Forelimb muscle (tissue), 1 donor: Measurements from ENCODE around the gene TRHDE. TPM values are rescaled to one million over a fixed set of nuclear protein-coding genes. Genes with fewer than 3 reads are reported as not detected.

ENCODE experiments used
- DNase-seq: peaks from one replicate; pipeline ENCODE4 v3.0.0-alpha.2; 2013; ENCODE audit warnings: low read depth
- polyA plus RNA-seq: library from polyadenylated mRNA; unstranded; fragments of 120-200 nt; gene quantifications from one replicate; pipeline ENCODE4 v1.2.1, GENCODE V29; 2013; ENCODE audit not compliant: insufficient read length

The TRHDE gene
- polyA plus RNA-seq, 1 donor, result 0.40 TPM

DNA sequence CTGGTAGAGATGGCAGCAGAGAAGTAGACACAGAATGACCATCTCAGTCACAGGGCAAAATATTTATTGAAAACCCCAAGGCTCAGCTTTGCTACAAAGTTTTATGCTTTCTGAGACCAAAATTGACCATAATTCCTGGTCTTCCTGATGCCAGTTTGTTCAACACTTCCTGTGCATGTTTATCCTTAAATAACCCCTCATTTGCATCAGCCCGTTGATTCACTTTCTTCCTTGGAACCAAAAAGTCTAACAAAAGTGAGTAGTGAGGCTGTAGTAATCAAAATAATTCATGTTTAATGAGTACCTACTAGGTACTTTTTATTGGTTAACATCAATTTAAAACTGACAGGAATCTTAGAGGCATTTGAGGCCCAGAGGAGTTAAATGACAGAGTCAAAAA is 51.7 kb downstream of the TRHDE start:
- no peak for DNase-seq

DNA sequence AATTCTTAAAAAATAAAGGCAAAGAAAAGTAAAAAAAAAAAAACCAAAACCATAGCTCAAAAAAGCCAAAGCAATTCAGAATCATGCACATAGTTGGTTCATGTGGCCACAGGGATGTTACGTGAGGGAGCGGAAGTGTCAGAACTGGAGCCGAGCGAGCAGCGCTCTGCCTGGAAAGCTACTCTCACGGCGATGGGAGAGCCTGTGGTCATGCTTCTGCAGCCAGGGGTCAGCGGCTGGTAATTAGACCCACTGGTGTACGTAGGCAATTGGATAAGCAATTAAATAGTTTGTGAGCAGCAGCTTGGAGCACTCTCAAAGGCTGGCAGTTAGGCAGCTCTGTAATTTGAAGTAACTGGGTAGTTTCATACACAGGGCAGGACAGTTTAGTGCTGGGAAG is 58.1 kb downstream of the TRHDE start:
- no peak for DNase-seq

DNA sequence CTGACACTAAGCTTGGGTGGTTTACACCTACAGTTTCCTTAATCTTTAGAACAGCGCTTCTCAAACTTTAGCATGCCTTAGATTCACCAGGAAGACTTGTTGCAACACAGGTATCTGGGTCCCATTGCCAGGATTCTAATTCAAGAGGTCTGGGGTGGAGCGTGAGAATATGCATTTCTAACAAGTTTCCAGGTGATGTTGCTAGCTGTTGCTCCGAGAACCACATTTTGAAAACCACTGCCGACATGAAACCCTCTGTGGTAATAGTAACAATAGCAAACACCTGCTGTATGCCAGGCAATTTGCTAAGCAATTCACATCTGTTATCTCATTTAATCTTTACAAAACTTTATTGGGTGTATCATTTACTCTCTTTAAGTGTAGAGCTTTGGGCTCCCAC is 58.6 kb downstream of the TRHDE start:
- DNase-seq, result no peak

DNA sequence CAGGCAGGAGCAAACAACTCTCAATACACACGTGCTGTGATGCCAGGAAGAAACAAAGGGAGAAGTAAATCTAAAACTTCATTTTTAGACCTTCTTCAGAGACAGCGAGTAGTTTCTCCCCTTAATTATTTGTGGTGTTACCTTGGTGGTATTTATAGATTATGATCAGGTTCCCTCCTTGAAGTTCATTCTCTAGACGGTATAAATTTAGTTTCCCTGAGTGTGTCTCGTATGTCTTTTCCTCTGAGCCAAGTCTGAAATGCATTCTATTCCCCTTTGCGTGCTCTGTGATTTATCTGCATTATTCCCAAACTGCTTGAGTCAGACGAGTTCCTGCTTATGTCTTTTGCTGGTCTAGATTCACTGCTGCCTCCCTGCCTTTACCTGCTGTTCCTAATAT is 65.2 kb downstream of the TRHDE start:
- DNase-seq, result no peak

DNA sequence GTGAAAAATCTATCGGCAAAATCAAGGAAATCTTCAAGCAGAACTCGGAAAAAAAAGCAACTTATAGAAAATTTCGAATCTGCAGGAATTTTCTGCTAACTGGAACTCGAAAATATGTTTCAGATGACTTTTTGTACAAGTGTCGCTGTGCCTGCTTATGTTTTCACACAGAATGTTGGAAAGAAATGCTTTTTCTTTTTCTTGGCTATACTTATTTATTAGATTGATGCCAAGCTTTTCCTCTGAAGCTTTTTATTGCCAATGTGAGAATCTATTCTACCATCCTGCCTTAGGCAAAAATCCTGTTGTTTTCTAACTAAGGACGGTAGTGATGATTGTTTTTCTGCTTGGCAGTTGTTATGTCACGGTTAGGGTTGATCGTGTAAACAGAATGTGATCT is 65.8 kb downstream of the TRHDE start:
- DNase-seq, result no peak

DNA sequence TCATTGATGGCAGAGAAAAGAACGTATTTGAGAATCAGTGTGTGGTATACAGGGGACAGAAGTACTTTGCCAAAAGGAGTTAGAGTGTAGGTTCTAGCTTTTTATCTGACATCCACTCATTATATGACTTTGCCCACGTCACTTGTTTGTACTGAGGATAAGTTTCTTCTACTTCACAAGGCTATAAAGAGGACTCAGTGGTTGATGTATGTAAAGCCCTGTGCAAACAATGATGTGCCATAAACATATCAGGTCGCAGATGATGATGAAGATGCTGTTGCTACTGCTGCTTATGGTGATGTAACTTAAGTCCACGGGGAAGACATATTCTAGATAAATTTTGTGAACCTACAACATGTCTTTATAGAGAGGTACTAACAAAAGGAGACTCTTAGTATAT is 66.3 kb downstream of the TRHDE start:
- DNase-seq, result no peak

DNA sequence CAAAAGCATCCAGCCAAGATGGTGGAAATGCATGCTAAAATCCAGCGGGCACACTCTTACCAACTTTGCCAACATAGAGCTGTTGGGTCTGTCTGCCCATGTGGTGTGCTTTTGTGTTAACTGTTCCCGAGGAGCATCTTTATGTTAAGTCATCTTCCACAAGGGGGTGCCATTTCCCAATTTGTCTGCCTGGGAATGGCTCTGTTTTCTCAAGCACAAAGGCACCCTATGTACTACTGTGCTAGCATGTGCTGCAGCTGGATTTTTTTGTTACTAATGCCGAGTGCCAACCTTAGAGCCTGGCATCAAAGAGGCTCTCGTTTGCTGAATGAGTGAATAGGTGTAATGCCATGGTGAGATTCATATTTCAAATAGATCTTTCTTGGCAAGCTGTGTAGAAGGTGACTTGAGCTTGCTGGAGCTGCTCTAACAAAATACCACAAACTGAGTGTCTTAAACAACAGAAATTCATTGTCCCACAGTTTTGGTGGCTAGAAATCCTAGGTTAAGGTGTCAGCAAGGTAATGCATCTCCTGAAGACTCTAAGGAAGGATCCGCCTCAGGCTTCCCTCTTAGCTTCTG is 74.3 kb downstream of the TRHDE start:
- peak; percentile 26 for DNase-seq

DNA sequence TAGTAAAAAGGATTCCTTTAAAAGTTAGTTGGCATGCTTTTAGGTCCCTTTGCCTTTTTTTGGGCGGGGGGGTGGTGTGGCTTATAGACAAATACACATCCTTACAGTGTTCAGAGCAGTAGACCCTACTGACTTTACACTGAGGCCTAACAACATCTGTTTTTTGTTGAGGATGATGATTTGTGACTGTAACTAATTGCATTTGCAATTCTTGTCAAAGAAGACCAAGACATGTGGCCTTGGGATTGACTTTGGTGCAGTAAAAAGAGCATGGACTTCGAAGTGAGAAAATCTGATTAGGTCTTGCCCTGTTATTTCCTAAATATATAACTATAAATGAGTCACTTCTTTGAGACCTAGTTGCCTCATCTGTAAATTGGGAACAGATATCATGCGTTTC is 77.3 kb downstream of the TRHDE start:
- no peak for DNase-seq

DNA sequence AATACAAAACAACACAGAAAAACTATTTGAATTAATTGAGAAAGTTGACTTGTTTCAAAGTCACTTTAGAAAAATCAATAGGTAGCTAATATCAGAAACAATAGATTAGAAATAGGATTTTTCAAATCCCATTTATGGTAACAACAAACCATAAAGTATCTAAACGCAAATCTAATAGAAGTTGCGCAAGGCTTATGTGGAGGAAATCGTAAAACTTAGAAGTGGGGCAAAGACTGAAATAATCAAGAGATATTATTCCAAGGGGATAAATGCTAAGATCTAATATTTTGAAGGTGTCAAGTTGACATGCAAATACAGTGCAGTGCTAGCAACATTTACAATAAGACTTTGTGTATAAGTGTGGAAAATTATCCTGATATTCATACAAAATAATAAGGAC is 87.2 kb downstream of the TRHDE start:
- no peak for DNase-seq

DNA sequence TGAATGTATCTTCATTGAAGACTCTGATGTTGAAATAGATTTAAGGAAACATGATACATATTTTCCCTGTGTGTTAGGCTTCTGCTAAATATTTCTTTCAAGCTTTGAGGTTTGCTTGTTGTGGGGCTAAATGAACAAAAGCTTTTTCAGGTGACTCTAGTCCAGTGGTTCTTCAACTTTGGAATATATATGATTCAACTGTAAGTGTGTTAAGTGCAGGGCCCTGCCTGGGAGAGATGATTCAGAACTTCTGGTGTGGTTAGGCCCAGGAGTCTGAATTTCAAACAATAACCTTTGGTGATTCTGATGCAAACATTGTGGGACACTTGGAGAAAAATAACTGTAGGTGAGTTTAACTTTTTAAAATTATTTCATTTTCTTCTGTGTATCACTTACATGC is 93.0 kb downstream of the TRHDE start:
- no peak for DNase-seq

DNA sequence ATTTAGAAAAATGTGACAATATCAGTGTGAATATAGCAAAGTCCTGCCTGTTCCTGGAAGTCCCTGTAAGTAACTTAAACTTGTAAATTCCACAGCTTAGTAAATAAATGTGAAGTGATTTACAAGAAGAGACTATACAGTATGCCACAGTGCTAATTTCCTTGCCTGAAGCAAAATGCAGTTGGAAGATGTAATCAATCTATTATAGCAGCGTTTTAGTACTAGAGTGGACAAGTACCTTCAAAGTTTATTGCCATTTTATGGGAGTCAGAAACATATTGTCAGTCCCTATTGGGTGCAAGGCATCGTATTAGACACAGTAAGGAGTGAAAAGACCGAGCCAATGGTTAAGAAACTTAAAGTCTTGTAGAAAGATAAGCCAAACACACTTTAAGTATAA is 94.1 kb downstream of the TRHDE start:
- no peak for DNase-seq

DNA sequence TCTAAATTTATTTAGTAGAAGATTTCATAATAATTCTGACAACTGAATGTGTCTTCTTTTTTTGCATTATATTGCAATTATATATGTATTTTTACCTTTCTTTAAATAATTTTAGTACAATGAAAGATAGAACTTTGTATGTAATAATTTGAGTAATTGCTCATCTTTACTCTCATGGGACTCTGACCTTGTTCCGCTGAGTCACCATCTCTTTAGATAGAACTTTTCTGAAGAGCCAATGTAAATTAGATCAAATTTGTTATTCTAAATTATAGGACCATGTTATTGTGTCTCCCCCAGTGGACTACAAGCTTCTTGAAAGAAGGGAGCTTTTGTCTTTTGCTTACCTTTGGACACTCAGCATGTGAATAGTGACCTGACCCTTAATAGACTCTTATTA is 96.1 kb downstream of the TRHDE start:
- DNase-seq, result no peak

DNA sequence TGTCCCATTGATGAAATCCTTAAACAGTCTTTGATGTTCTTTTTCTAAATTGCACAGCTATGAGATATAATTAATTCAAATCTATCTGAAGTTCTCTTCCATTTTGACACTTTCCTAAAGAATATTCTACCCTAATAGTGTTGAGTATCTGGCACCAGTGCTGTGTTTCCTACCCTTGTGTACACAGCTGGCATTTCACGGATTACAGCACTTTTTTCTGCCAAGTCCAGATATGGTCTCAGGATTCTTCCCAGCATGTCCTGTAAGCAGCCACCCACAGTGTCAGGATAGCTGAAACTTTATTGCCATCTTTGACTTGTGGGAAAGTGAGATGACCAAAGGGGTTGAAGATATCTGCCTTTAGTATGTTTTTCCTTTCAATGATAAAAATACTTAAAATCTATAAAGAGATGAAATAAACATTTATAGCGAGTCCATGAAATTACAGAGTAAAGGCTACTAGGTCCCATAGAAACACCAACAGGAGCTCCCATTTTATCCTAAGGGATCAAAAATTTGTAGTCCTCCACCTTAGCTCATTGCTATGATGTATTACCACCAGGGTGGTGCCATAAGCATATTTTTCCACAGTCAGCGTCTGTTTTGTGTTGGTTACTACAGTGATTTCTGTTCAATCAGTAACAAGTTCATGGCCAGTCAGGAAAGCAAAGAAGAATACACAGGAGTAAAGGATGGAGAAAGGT is 96.7 kb downstream of the TRHDE start:
- no peak for DNase-seq

DNA sequence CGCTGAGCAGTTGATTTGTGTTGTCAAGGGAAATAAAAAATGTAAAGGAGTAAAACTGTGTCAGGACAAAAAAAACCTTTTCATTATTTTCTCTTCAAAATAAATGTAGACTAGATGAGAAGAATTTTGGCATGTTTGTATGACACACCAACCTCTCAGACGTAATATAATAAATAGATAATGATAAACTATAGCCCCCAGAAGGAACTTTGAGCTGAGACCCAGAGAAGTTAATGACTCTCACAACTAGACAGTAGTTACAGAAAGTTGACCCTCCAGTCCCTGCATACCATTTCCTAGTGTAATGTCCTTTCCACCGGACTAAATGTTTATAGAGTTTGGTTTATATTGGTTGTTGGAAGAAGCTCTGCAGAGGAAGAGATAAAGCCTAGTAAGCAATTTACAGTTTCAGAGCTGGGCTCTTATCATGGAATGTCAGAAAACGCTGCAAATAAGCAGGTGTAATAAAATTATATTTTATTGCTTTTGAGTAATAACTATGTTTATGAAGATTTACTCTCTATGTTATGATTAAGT is 97.3 kb downstream of the TRHDE start:
- DNase-seq, result no peak

DNA sequence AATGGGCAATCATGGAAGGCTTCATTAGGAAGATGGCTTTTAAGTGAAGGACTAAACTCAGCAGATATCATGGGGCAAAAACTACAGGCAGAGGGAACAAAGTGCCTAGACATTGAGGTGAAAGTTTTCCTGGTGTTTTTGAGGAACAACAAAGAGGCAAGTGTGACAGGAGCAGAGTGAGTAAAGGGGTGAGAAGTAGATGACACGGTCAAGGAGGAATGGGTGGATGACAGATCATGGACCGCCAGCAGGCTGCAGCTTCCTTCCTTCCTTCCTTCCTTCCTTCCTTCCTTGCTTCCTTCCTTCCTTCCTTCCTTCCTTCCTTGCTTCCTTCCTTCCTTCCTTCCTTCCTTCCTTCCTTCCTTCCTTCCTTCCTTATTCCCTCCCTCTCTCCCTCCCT is 108.3 kb downstream of the TRHDE start:
- DNase-seq, result no peak

DNA sequence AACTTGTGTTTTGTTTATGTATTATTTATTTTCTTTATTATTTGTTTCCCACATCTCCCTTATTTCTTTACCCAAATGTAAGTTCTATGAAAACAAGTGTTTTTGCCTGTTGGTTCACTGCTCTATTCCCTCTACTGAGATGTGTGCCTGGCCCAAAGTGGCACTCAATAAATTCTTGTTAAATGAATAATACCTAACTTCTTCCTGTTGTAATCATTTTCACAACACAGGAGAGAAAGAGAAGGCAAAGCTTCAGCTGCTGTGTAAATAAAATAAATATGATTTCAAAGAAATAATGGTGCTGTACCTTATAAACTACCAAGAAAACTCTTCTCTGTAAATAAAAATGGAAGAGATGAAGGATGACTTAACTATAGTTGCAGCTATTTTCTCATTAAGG is 116.2 kb downstream of the TRHDE start:
- DNase-seq, result no peak

DNA sequence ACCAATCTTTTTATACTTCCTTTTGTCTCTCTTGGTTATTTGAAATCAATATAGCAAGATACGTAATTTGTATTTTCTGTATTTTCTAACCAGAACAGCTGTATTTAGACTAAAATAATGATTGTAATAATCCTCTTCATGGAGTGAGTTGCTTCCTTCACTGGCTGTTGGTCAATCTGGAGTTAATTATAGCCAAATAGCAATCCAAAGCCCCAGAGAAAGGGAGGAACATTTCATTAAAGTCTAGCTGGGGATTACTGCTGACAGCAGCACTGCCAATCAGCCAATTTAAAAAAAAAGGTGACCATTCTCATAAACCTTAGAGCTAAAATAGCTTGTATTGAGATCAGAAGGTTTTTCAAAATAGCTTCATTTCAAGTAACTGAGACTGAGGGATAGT is 118.0 kb downstream of the TRHDE start:
- DNase-seq, result no peak

DNA sequence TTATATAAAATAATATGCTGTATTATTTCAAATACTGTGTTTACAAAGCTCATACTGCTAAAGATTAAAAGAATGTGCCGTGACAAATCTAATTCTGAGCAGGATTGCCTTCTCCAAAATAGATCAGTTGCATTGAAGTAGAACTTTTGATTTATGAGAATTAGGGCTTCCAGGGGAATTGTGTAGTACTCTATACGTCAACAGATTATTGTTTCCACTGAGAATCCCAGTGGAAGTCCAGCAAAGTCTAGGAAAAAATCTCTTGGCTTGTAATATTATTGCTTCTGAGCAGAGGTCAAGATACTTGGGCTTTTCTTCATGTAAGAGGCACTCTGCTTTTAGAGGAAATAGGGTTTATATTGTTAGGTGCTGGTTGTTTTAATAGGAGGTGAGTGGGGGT is 133.9 kb downstream of the TRHDE start:
- peak; percentile 77 for DNase-seq

DNA sequence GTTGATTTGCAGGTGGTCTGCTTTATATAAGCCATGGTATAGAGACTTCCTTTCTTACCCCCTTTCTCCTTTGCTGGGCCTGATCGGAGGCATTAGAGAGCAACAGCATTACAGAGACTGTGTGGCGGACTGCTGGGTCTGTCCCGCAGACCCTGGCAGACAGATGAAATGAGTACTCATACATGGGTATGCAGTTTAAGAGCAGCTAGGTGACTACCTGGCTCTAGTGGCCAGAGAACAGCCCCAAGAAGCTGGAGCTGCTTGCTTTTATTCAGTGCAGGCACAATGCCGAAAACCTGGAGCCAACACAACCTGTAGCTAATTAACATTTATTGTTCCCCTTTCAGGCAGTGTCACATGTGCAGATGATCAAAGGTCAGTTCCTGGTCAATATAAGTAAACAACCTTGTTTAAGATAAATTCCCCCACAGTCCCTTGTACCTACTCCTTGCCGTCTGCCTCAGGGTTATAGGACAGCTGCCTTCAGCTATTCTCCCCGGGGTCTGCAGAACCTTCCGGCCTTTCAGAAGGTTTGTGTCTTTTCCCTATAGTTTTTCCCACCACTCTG is 160.0 kb downstream of the TRHDE start:
- no peak for DNase-seq

DNA sequence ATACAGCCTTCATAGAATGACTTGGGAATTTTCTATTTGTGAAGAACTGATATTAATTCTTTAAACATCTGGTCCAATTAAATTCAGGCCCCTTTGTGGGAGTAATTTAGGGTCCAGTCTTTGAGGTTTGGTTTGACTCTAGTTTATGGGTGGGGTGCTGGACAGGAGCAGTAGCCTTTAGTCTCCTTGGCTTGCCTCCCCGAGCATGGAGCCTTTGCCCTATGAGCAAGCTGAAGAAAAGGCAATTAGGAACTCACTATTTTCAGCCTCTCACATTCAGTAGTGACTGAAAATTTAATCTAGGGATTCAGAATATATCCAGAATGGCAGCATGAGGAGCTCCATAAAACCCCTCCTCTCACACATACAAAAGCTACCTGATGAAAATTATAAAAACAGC is 161.1 kb downstream of the TRHDE start:
- no peak for DNase-seq

DNA sequence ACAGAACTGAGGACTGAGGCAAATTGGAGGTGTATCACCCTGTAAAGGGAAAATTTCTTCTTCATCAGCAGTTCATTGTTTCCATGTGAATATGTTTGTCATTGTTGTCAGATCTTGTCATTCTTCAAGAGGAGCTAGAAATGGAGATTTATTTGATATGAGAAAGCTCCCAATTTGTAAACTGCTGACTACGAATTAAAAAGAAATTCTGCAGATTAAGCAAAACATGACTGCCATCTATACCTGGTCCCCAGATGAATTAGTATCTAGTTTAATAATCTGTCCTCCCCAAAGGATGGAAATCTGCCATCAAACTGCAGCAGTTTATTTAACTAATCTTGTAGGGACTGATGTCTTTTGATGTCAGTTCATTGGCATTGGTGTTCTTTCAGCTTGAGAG is 162.8 kb downstream of the TRHDE start:
- no peak for DNase-seq

DNA sequence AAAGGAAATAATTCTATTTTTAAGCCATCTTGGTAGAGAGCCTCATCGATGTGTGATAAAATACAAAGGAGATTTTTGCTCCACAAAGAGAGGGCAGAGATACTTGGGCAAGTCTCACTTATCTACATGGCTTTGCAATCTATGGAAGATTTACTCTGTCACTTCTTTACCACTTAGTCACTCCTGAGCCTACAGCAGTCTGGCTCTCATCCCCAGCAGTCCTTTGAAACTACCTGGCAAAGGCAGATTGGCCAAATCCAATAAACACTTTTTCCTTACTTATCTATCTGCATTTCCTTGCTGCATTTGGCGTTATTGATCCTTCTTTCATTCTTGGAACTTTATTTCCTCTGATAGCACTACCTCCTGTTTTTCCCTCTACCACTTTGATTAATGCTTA is 170.0 kb downstream of the TRHDE start:
- DNase-seq, result no peak

DNA sequence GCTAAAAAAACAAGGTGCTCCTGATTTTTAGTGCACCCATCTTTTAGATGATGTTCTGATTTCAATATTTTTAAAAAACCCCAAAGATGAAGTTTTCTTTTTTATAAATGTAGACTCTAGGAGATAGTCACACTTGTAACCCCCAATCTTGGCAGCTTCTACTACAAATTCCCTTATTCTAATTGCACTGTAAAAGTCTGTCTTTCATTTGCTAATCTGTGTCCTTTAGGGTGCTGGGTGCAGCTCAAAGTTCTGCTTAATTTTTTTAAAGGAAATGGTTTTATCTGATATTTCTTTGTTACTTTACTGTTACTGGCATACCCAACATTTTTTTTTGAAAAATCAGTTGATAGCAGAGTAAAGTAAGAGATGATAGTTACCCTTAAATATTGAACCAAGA is 172.0 kb downstream of the TRHDE start:
- DNase-seq, result no peak
